LHCN-M2 (cell line): ENCODE data around the gene MRPL17. TPM values are rescaled to one million over a fixed set of nuclear protein-coding genes. Genes with fewer than 3 reads are reported as not detected.
"Not testable (repeated sequence)": the region's sequence is repeated elsewhere in the genome, so short reads cannot be mapped to it uniquely, and the experiment has no call there.

Source experiments
- DNase-seq: peaks from one replicate; pipeline ENCODE4 v3.0.0-alpha.2; 2012; ENCODE audit warnings: low read depth
- polyA plus RNA-seq: library from polyadenylated mRNA; unstranded; fragments of >200 nt; gene quantifications from one replicate; pipeline ENCODE4 v1.2.1, GENCODE V29; 2012; ENCODE audit warnings: missing spikeins
- total RNA-seq: library from RNA; depleted of rRNA; stranded (reverse); fragments of >200 nt; gene quantifications from 2 replicates; pipeline ENCODE4 v1.2.3, GENCODE V29; 2014; rRNA removed

The MRPL17 gene
- total RNA-seq: 98.6 and 427 TPM in 2 replicates
- polyA plus RNA-seq: 145 TPM

DNA sequence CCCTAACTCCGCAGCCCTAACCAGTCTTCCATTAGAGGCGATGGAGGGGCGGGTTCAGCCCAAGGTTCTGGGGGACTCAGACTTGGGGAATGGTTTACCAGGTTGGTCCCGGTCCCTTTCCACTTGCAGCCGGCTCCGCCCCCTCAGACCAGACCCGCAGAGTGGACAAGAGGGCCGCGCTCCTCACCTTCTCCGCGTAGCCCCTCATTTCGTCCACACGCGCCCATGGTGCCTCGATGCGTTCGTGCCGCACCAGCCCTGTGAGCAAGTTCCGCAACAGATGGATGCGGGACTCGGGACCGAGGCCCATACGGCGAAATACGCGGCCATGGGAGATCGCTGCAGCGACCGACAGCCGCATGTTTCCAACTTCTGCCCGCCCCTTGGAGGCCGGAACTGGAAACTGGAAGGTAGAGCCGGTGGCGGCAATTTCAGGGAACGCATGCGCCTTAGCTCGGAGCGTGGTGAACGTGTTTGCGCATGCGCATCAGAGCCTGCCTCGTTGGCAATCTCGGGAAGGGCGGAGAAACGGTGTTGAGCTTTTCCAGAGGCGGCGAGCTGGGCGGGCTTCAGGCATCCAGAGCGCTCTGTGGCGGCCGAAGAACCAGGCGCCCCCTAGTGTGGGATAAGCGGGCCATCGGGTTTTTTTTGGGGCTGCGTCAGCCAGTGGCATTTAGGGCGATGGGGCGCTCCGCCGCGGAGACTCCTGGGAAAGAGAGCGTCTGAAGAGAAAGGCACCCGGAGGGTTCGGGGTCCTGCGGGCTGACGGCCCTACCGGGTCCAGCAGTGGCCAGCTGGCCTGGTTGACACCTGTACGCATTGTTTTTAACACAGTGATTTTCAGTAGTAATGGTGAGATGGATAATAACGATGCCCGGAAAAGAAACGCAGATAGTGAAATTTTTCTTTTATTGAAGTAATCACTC lies at the start of gene MRPL17:
TSS of gene MRPL17 (minus strand) at position 405 of the 926 bp plus-strand sequence. CDS start at position 361, 44 bp downstream.
- DNase-seq: peak; percentile 98

DNA sequence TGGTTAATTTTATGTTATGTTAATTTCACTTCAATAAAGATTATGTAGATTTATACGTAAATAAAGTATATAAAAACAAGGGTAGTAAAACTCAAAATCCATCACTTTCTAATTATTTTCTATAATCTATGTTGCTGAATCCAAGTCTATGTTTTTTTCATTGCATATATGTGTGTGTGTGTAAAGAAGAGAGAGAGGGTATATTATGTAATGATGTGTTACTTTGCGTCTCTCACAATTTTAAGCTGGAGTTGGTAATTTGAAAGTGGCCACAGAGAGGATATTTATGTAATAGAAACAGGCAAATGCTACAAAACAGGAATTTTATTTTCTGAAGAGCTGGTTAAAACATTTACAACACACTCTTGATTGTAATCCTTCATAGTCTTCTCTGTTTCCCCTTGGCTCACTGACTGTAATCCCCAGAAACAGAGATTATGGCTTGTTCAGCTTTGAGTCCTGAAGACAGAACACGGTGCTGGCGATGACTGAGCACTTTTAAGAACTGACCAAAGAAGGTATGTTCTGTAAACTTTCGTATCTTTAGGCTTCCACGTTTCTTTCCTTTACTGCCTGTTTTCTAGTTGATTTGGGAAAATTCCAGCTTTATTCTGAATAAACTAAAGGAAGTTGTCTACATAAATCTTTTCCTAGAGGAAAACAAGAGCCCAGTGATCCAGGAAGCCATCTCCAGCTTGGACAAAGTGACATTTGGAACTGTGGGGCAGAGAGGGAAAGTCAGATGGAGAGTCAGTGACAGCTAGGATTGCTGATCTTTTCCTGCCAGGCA lies 45.0 kb upstream of the MRPL17 start:
- DNase-seq: no peak

DNA sequence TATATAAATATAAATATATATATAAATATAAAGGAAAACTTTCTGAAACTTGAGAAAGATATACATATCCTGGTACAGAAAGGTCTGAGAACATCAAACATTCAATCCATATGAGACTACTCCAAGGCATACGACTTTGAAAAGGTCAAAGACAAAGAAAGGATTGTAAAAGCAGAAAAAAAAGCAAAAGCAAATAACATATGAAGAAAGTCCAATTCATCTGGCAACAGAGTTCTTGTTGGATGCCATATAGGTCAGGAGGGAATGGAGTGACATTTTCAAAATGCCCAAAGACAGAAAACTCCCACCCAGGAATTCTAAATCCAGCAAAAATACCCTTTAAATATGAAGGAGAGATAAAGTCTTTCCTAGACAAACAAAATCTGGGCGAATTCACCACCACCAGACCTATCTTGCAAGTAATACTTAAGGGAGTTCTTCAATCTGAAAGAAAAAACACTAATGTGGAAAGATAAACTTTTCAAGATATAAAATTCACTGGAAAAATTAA lies 42.3 kb upstream of the MRPL17 start:
- DNase-seq: no peak

DNA sequence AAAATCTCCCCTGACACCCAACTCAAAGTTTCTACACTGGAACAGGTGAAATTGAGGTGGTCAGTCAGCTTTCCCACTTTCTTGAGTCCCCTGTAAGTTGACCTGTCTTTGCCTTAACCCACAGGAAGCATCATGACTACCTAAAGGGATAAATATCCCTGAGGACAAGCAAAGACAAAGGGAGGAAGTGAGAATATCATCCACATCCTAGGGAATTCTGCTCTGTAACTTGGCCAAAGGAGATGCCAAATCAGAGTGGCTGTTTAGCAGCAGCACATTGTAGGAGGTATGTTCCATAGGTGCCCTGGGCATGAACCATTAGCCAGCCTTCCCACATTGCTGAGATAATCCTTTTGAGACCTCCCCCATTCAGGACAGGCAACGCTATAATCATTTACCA lies 40.9 kb upstream of the MRPL17 start:
- DNase-seq: no peak

DNA sequence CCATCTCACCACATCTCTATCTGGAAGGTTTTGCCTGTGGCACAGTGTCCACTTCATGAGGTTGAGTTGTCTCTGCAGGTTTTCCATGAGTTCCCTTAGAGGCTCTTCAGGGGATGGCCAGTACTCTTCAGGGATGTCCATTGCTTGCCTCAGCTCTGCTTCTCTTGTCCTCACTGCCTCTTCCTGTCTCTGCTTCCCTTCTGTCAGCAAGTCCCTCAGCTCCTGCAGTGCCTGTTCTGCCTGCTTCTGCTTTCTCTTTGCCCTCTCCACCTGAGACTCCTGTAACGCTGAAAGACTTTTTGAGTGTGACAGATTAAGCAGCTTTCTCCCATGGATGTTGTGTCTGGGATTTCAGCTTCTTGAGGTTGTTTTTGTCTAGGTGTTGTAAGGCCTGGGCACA lies 38.2 kb upstream of the MRPL17 start:
- DNase-seq: no peak

DNA sequence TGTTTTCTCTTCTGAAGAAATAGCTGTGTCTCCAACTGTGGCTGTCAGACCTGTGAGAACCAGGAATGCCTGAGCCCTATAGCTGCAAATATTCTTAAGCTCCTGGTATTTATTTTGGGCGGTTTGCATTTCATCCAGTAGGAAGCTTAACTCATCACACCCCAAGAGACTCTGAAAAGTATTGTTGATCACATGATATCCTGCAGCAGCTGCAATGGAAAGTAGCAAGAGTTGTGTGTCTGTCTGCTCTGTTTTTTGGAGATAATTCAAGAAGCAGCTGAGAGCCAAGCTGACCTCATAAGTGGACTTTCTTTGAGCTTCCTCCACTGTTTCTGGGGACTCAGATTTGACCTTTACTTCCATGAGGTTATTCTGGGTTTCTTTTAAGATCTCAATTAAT lies 36.4 kb upstream of the MRPL17 start:
- peak; percentile 86 for DNase-seq

DNA sequence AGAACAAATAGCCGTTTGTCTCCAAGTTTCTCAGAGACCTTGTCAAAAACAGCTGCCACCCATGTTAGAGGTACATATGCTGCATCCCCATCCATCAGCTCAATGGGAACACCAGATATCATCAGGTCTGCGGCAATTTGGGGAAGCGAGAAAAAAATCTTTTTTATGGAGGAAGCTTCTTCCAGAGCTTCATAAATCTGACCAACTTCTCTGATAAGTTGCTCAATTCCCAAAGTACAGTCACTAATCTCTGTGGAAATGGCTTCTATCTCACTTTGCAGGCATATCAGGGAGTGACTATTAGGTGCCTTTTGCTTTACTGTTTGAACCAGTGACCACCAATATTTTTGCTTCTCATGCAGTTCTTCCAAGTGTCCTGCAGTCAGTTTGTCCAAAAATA lies 34.3 kb upstream of the MRPL17 start:
- no peak for DNase-seq

DNA sequence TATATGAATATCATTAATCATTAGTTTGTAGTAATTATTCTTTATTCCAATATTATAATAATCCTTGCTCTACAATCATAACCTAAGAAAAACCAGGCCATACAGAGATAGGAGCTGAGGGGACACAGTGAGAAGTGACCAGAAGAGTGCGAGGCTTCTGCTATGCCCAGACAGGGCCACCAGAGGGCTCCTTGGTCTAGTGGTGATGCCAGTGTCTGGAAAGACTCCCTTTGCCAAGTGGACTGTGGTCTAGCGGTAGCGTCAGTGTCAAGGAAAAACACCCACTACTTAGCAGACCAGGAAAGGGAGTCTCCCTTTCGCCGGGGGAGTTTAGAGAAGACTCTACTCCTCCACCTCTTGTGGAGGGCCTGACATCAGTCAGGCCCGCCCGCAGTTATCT lies 28.4 kb upstream of the MRPL17 start:
- DNase-seq: peak; percentile 15

DNA sequence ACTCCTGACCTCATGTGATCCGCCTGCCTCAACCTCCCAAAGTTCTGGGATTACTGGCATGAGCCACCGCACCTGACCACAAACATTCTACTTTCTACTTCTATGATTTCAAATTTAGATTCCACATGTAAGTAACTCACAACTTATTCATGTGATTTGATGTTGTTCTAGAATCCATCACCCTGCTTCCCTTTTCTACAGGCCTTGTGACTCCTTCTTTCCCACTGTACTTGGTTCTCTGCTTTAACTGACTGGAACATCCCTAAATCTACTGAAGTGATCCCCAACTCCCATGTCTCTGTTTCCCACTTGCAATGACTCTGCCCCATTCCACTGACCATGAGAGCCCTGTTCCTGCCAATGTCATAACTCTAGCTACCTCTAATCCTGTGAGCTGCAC lies 25.7 kb upstream of the MRPL17 start:
- DNase-seq: no peak

DNA sequence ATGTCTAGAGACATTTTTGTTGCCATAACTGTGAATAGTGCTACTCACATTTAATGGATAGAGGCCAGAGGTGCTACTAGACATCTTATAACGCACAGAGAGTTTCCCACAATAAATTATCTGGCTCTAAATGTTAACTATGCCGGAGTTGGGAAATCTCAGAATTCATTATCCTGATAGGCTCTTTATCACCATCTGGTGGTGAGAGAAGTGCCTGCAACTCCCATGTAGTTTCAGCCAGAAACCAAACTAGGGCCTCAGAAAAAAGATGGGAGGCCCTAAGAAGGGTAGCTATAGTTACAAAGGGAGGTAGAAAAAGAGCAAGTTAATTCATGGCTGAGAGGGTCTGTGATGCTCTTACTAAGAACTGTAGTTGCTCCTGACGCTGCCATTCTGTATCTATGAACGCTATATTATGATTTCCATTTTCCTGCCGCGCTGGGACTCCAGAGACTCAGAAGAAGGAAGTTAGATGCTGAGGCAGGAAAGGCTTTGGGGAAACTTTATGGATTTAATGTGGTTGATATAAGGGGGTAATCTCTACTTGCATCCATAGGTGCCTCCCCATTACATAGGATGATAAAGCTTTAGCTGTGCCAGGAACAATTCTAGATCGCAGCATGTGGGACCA lies 22.9 kb upstream of the MRPL17 start:
- peak; percentile 49 for DNase-seq

DNA sequence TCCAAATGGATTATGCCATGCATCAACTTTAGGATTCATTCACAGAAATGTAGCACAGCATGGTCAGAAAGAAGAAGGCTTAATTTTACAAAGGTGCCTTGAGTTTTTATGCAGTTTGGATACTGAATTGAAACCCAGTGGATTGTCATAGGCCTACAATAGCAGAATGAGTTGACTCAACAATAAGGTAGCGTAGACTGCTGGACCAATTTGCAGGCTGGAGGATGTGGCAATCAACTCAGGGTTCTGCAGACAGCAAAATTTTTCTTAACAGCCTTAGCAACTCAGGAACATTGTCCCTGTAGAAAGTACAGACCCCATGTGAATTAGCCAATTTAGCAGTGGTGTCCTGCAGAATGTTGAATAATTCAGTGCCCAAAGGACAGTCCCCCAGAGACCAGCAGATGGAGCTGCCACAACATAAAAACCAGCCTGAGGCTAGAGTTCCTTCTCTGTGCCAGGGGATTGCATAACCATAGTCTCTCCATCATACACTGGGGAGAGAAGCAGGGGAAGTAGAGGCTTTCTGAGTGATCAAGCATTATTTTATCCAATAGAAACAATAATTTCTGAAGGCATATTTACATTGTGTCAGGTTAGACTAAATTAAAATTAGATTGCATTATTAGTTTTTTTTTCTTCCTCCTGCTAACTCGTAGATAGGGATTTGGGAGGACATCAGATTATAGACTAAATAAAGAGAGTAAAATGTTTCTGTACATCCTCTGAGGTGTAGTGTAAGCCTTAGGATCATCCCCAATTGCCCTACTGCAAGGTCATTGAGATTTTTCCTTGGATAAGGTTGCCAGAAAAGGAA lies 20.3 kb upstream of the MRPL17 start:
- peak; percentile 71 for DNase-seq

DNA sequence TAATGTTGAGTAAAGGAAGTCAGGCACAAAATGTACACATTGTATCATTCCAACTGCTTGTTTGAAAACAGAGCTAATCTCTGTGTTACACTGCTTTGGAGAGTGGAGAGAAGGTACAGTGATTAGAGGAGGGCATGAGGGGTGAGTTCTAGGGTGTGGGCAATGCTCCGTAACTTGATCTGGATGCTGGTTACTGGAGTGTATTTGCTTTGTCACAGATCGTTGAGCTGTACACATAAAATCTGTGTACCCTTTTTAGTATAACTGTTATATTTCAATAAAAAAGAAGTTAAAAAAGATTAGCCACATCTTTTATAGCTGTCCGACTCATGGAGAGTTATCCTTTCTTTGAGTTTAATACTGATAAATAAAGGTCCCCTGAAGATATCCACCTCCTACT lies 18.8 kb upstream of the MRPL17 start:
- not testable (repeated sequence) for DNase-seq

DNA sequence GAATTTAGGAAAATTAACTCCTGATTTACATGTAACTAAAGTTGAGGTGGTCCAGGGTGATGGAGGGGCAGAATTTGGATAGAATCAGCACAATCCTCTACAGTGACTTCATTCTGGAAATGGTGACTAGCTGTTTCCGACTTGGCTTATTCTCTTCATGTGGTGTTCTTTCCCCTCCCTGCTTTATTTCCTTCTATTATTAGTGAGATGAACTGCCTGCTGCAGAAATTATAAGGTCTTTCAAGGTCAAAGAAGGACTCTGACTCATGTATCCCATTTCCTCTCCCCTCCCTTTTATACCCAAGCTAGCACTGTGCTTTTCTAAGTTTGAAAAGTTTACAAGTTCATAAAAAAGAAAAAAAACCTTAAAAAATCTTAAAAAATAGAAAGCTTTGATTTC lies 12.2 kb upstream of the MRPL17 start:
- peak; percentile 88 for DNase-seq

DNA sequence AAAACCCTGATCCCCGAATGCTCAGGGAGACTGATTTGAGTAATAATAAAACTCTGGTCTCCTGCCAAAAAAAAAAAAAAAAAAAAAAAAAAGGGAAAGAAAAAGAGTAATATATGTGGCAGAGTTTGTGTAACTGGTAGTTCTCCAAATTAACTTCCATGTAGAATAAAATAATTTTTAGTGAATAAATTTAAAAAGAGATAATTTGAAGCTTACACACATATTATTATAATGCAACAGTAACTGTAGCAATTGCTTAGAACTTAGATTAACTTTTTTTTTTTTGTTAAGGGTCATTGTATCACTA lies 11.0 kb upstream of the MRPL17 start:
- no peak for DNase-seq

DNA sequence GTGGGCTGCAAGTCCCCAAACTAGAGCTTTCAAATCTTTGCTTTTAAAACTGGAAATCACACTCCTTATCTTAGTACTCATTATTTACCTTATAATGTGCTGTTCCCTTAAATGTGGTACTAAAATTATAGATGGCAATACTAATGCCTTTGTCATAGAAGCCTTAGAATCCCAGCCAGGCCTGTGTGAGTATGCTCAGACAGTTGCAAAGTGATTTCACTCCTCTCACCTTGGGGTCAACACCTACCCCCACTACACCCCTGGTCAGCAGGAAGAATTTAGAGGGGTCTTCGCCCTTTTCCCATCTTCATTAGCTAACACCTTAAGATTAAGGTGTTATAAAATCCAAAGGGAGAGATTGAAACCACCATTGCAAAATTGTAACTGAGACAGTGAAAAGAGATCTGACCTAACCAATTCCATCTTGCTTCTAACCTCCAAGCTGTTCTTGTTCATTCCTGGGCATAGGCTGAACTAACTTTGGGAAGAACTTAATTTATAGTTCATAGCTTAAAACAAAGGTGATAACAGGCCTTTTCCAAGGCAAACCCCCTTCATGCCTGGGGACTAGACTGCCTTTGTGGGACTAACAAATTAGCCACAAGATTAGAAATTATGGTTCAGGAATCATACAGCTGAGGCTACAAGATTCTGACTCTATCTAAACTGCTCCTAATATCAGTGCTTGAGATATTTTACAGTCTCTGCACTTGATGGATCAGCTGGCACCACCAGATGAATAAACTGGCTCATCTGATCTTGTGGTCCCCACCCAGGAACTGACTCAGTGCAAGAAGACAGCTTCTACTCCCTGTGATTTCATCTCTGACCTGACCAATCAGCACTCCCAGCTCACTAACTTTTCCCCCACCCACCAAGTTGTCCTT lies 10.4 kb upstream of the MRPL17 start:
- peak; percentile 97 for DNase-seq

DNA sequence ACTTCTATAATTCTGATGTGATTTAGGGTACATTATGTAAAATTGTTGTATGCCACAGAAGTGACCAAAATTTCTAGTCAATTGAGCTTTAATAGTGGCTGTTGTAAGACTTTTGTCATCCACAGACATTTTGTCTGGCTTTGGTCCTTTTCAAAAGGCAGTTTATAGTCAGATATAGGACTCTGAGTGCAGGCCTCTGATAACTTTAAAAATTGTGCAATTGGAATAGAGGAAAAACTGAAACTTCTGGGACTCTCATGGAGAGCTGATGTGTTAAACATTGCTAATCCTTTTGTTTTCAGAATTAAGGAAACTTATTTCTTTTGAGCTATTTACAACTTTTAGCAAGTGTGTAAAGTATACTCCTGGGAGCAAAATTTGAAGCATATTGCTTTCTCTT lies 9.0 kb upstream of the MRPL17 start:
- no peak for DNase-seq

DNA sequence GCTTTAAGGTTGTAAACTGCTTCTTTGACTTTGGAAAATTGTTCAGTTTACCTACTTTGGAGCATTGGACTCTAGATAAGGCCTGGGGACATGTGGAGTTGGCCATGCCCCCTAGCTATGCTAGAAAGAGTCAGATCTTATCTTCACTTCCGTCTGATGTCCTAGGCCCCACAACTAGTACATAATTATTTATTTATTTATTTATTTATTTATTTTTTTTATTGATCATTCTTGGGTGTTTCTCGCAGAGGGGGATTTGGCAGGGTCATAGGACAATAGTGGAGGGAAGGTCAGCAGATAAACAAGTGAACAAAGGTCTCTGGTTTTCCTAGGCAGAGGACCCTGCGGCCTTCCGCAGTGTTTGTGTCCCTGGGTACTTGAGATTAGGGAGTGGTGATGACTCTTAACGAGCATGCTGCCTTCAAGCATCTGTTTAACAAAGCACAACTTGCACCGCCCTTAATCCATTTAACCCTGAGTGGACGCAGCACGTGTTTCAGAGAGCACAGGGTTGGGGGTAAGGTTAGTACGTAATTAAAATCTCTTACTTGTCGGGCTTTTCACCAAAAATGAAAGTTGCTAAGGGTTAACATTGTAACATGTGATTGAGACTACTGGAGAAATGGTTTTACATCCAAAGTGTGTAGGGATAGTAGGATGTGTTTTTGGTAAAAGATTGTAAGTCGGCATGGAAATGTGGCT lies 7.4 kb upstream of the MRPL17 start:
- DNase-seq: not testable (repeated sequence)

DNA sequence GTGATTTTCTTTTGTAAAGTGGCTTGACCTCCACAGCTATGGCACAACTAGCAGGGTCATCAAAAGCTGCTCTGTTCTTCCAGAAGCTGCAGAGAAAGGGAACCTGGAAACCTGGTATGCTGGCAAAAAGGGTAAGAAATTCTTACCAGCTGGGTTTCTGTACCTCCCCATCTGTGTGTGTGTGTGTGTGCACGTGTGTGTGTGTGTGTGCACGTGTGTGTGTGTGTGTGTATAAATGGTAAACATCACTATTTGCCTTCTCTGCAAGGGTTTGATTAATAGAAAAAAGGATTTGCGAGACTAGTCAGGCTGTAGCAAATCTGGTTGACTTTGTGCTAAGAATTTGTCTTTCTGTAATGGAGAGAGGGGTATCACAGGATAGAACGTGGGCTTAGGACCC lies 4.7 kb upstream of the MRPL17 start:
- DNase-seq: no peak

DNA sequence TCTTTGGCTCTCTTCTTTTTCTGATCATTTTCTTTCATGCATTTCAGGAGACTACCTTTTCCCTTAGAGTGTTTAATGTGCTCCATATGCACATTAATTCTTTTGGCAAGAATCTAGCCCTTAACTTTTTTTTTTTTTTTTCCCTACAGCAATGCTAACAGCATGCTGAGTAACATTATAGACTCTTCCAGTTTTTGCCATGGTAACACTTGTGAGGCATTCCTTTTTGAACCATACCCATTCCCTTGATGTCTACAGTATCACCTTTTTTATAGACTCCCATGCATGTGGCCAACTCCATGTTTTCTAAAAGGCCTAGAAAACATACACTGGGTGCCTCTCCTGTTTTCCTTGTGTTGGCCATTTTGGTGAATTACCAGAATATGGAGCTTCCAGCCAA lies 2.9 kb upstream of the MRPL17 start:
- no peak for DNase-seq

DNA sequence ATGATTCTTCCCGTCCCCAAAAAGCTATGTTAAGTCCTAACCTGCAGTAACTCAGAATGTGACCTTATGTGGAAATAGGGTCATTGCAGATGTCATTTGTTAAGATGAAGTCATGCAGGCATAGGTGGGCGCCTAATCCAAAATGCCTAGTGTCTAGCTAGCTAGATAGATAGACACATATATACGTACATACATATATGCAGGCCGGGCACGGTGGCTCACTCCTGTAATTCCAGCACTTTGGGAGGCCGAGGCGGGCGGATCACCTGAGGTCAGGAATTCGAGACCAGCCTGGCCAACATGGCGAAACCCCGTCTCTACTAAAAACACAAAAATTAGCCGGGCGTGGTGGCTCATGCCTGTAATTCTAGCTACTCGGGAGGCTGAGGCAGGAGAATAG lies 928 bp upstream of the MRPL17 start:
- DNase-seq: not testable (repeated sequence)
